ENCODE data around the gene EVL.
"Not testable (repeated sequence)": the region's sequence is repeated elsewhere in the genome, so short reads cannot be mapped to it uniquely, and the experiment has no call there.

DNA sequence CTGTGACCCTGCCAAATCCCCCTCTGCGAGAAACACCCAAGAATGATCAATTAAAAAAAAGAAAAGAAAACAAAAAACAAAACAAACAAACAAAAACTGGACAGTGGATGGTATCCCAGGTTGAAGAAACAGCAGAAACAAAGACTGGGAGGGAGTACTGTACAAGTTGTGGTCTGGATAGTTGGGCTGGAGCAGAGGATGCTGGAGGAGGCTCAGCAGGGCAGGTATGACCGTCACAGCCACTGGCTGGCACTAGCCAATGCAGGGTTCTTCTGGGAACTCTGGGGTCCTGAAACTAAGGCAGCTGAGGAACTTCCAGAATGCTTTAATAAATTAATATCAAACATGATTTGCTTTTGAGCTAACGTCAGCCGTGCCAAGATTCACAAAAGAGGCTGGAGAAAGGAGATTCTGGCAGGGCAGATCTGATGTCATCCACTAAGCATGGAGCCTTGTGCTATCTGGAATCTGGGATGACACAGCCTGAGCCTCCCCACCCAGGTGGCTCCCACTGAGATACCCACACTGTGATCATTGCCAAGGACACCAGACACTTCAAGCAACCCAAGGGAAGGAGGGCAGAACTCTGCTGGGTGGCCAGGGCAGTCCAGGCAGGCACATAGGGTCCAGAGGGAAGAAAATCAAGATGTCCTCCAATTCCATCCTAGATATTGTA lies 116.8 kb downstream of the EVL start:
- TF ChIP-seq, protein P1, sequence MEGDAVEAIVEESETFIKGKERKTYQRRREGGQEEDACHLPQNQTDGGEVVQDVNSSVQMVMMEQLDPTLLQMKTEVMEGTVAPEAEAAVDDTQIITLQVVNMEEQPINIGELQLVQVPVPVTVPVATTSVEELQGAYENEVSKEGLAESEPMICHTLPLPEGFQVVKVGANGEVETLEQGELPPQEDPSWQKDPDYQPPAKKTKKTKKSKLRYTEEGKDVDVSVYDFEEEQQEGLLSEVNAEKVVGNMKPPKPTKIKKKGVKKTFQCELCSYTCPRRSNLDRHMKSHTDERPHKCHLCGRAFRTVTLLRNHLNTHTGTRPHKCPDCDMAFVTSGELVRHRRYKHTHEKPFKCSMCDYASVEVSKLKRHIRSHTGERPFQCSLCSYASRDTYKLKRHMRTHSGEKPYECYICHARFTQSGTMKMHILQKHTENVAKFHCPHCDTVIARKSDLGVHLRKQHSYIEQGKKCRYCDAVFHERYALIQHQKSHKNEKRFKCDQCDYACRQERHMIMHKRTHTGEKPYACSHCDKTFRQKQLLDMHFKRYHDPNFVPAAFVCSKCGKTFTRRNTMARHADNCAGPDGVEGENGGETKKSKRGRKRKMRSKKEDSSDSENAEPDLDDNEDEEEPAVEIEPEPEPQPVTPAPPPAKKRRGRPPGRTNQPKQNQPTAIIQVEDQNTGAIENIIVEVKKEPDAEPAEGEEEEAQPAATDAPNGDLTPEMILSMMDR (conservative IDR thresholded peaks at IDR 0.05 in 1 of 2, IDR thresholded peaks at IDR 0.05 in 1 of 2; ENCODE audit: low read depth in 1 of 2, low read length in 2 of 2) = not testable (repeated sequence)
- not testable (repeated sequence) for TF ChIP-seq EZH2 (IDR thresholded peaks at IDR 0.05; ENCODE audit: low read length, missing control alignments)

All from fibroblast of lung (primary cell).